Cardiac muscle cell (in vitro differentiated cells and primary cell): ENCODE results near the gene CCDC14. TPM values are rescaled to one million over a fixed set of nuclear protein-coding genes. Genes with fewer than 3 reads are reported as not detected.

Experiments used
- DNase-seq, 2 donors: peaks; one replicate each; pipeline versions ENCODE4 v3.0.0 to v3.0.0-alpha.2; 2010 to 2017; ENCODE audit warnings: low read depth in 1 of 2, low spot score in 1 of 2
- H3K27ac ChIP-seq: fragments of 200-600 bp; sonication (generic); 2 replicates; pipeline ENCODE4 v1.5.1; 2016
- H3K27me3 ChIP-seq: fragments of 200-600 bp; sonication (generic); 2 replicates; pipeline ENCODE4 v1.6.0; 2016; ENCODE audit warnings: control low read depth
- H3K36me3 ChIP-seq: fragments of 200-600 bp; sonication (generic); 2 replicates; pipeline ENCODE4 v1.5.1; 2016; ENCODE audit warnings: control low read depth
- H3K4me1 ChIP-seq: fragments of 200-600 bp; sonication (generic); 2 replicates; pipeline ENCODE4 v1.8.1; 2017; ENCODE audit warnings: low read depth, mild to moderate bottlenecking, mixed run types
- H3K4me3 ChIP-seq: fragments of 200-600 bp; sonication (generic); 2 replicates; pipeline ENCODE4 v1.5.1; 2016; ENCODE audit warnings: mild to moderate bottlenecking
- H3K9me3 ChIP-seq: fragments of 200-600 bp; sonication (generic); 2 replicates; pipeline ENCODE4 v1.5.1; 2017; ENCODE audit warnings: low read depth, mild to moderate bottlenecking, control low read depth
- polyA plus RNA-seq: library from polyadenylated mRNA; unstranded; fragments of >200 nt; fragmentation: Nextera tagmentation; extraction: Ambion mirVana; gene quantifications from 2 replicates; pipeline ENCODE4 v1.2.1, GENCODE V29; 2016
- total RNA-seq: library from RNA; depleted of rRNA; stranded (reverse); fragments of >200 nt; gene quantifications from 2 replicates; pipeline ENCODE4 v1.2.3, GENCODE V29; 2016
- TF ChIP-seq, protein P1 (sequence below): IDR thresholded peaks from 2 replicates; pipeline ENCODE4 v1.5.1; 2012; ENCODE audit warnings: low read depth, mild to moderate bottlenecking, low read length

CCDC14 gene
- total and polyA plus RNA-seq, 2 experiments from 2014 or later, result 16.9 to 45.5 TPM

DNA sequence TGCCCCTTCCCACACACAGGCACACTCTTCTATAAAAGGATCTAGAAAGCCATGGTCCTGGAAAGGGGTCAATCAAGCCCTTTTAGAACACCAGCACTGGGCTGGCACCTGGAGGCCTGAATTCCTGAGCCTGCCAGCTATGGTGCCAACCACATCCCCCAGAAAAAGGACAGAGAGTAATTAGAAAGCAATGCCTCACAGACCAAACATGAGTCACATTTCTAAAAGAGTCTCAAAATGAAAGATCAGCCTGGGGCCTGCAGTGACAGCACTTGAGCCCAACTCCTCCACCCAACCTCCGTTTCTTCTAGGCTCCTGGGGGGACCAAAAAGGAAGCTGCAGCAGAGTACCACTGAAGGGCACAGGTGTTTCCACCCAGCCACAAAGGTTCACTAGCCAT is 91.0 kb downstream of the CCDC14 start:
- Histone ChIP-seq H3K4me3 (no peak overlapping the region), H3K27ac (no peak overlapping the region), H3K36me3 (no peaks in the 10 kb centered on the region), H3K4me1 (no peaks in the 10 kb centered on the region), H3K27me3 (no peaks in the 10 kb centered on the region), H3K9me3 (no peaks in the 10 kb centered on the region)
- no peak for DNase-seq
- TF ChIP-seq, protein P1, sequence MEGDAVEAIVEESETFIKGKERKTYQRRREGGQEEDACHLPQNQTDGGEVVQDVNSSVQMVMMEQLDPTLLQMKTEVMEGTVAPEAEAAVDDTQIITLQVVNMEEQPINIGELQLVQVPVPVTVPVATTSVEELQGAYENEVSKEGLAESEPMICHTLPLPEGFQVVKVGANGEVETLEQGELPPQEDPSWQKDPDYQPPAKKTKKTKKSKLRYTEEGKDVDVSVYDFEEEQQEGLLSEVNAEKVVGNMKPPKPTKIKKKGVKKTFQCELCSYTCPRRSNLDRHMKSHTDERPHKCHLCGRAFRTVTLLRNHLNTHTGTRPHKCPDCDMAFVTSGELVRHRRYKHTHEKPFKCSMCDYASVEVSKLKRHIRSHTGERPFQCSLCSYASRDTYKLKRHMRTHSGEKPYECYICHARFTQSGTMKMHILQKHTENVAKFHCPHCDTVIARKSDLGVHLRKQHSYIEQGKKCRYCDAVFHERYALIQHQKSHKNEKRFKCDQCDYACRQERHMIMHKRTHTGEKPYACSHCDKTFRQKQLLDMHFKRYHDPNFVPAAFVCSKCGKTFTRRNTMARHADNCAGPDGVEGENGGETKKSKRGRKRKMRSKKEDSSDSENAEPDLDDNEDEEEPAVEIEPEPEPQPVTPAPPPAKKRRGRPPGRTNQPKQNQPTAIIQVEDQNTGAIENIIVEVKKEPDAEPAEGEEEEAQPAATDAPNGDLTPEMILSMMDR, result no peak

DNA sequence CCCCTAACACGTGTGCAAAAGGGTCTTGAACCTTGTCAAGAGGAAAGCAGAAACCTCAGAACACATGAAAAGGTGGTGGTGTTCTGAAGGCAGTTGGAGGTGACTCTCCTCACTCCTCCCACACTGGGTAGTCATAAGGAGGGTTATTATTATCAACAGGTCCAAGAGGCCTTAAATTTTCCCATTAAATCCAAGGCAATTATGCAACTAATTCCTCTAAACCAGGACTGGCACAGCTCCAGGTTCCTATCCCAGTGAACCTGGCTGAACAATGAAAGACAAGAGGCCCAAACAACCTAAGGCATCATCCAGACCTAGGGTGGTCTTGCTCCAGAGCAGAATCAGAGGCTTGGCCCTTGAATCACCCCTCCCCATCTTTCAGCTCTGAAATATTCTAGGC is 91.9 kb downstream of the CCDC14 start:
- Histone ChIP-seq H3K27ac (no peak overlapping the region), H3K9me3 (no peaks in the 10 kb centered on the region), H3K4me1 (no peaks in the 10 kb centered on the region), H3K4me3 (no peak overlapping the region), H3K36me3 (no peaks in the 10 kb centered on the region), H3K27me3 (no peaks in the 10 kb centered on the region)
- TF ChIP-seq, protein P1, result no peak
- DNase-seq, result peak in 1 of 2 donors; percentile 12

DNA sequence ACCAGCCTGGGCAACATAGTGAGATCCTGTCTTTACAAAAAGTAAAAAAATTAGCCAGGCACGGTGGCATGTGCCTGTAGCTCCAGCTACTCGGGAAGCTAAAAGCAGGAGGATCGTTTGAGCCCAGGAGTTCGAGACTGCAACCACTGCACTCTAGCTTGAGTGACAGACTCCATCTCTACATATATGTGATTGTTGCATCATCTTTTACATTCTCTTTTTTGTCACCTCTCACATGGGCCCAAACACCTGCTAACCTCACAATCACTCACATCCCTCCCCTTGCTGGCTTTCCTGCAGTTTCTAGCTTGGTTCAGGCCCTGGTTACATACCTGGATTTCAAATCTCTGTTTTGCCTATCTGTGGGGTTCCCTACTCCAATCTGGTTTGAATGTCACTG is 96.3 kb downstream of the CCDC14 start:
- no peaks in the 10 kb centered on the region for H3K36me3 ChIP-seq
- H3K4me3 ChIP-seq, result no peak overlapping the region

More for the DNA sequence above, 96.3 kb downstream of the CCDC14 start:
- Histone ChIP-seq H3K9me3 (no peaks in the 10 kb centered on the region), H3K27ac (no peak overlapping the region), H3K27me3 (no peaks in the 10 kb centered on the region), H3K4me1 (no peaks in the 10 kb centered on the region)
- no peak for DNase-seq
- TF ChIP-seq, protein P1, result no peak

Other genes with a start within 250 kb of the CCDC14 start
- gene MYLK, start 76.9 kb downstream of the CCDC14 start, total RNA-seq, result 2.0 and 4.8 TPM in 2 replicates
- 5.8 TPM in 2 replicates for gene MYLK, start 76.9 kb downstream of the CCDC14 start, polyA plus RNA-seq
- gene ROPN1, start 30.9 kb upstream of the CCDC14 start, total RNA-seq, result not detected in 2 replicates
- gene ROPN1, start 30.9 kb upstream of the CCDC14 start, polyA plus RNA-seq, result not detected in 2 replicates
- 42.8 and 59.3 TPM in 2 replicates for gene KALRN, start 72.1 kb upstream of the CCDC14 start, total RNA-seq
- gene KALRN, start 72.1 kb upstream of the CCDC14 start, polyA plus RNA-seq, result 33.9 and 37.6 TPM in 2 replicates